Measurements from ENCODE around the gene CDC123. TPM values are rescaled to one million over a fixed set of nuclear protein-coding genes. Genes with fewer than 3 reads are reported as not detected.
"Not testable (repeated sequence)": the region's sequence is repeated elsewhere in the genome, so short reads cannot be mapped to it uniquely, and the experiment has no call there.

The CDC123 gene
- total RNA-seq, 1 experiment from 2014 or later = 191 TPM

DNA sequence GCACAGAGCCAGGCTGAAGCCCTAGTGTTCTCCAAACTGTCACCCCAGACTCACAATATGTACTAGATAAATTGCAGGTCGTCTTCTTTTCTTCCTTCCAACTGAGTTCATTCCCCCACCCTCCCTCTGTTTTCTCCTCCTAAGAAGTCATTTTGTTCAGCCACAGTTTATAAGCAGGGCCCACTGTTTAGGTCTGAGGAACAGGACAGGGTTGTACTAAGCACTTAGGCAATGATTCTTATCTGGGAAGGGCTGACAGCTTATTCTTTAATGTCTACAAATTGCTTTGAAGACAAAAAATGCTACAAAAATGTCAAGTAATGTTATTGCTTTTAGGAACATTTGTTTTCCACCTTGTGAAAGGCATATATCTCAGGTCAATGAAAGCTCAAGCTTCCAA is 59.1 kb downstream of the CDC123 start:
- in situ Hi-C loops (cut with HindIII; ENCODE audit: low pct_unique_long_range_greater_than_20kb, low sequenced_read_pairs) = loop anchor here (25.0 kb wide), 1 partner anchor 457 kb away; no protein-coding TSS in a partner anchor
- DNase-seq (ENCODE audit: low read depth) = no peak

DNA sequence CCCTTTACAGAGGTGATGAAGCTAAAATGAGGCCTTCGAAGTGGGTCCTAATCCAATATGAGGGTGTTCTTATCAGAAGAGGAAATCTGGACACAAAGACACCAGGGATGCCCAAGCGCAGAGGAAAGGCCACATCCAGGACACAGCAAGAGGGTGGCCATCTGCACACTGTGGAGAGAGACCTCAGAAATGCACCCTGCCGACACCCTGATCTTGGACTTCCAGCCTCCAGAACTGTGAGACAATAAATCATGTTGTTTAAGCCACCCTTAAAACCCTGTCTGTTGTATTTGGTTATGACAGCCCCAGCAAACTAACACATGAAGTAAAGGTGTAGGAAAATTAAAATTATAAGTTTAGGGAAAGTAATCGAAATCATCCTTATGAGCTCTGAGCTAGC is 64.0 kb downstream of the CDC123 start:
- no peak for DNase-seq (ENCODE audit: low read depth)
- in situ Hi-C loops (cut with HindIII; ENCODE audit: low pct_unique_long_range_greater_than_20kb, low sequenced_read_pairs) = loop anchor here (25.0 kb wide), 1 partner anchor 452 kb away; no protein-coding TSS in a partner anchor

DNA sequence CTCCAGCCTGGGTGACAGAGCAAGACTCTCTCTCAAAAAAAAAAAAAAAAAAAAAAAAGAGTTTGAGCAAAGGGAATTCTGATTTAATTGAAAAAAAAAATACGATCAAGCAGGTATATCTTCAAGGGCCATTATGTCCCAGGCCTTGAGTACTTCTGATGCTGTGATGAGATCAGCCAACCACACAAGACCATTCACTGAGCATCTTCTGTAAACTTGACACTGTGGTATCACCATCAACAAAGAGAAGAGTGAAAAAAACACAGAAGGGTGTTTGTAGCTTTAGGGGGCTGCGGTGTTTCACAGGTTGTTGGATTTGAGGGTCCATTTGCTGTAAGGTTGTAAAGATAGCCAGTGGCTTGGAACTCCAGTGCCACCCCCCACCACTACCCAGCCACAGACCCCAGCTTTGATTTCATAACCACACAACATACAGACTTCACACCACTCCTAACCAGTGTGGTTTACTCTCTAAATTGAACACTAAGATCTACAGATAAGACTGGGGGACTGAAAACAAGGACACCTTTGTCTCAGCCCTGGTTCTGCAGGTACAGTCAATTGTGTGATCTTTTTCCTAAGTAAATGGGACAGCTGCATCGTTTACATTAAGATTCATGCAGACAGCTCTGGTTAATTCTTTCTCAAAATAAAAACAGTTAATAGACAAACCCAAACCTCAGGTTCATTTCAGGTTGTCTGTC is 66.4 kb downstream of the CDC123 start:
- in situ Hi-C loops (cut with HindIII; ENCODE audit: low pct_unique_long_range_greater_than_20kb, low sequenced_read_pairs) = loop anchor here (25.0 kb wide), 1 partner anchor 450 kb away; no protein-coding TSS in a partner anchor
- DNase-seq (ENCODE audit: low read depth) = peak; percentile 66

DNA sequence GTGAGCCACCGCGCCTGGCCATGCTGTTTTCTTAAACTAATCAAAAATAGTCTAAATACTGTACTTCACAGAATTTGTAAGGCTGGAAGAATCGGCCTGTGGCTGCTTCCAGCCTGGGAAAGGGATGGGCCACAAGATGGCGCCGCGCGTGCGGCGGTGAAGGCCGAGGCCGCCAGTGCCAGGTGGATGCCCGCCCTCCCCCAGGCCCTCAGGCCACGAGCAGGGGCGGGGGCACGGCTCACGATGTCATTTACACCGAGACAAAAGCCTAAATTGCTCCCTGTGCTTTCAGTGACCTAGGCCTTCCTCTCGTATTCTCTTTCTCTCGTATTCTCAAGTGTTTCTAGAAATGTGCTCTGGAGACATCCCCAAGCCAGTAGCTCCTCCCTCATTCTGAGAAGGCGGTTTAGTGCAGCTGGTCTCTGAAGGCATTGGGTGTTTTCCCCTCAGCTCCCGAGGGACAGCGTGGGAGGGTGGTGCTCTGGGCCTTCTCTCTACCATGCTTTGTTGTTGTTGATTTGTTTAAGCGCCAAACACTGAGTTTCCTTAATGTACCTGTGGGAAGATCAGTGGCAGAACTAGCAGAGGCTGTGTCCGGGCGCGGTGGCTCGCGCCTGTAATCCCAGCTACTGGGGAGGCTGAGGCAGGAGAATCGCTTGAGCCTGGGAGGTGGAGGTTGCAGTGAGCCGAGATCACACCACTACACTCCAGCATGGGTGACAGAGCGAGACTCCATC is 68.4 kb downstream of the CDC123 start:
- peak; percentile 88 for DNase-seq (ENCODE audit: low read depth)
- in situ Hi-C loops (cut with HindIII; ENCODE audit: low pct_unique_long_range_greater_than_20kb, low sequenced_read_pairs) = loop anchor here (25.0 kb wide), 1 partner anchor 448 kb away; no protein-coding TSS in a partner anchor

DNA sequence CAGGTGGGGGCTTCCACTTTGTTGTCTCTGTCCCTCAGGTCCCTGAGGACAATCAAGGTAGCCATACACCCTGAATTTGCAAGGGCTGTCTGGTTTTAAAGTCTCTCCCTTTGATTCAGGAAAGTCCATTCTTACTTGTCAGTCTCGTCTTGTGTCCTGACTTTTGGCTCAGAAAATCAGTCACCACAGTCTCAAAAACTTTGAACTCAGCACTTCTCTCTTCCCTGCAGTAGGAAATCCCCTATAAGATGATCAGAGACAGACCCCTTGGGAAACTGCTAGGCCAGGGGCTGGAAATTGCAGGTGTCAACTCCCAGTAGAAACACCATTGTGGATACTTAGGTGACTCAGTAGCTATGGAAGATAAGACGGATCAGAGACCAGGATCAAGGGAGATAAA is 73.1 kb downstream of the CDC123 start:
- no peak for DNase-seq (ENCODE audit: low read depth)
- in situ Hi-C loops (cut with HindIII; ENCODE audit: low pct_unique_long_range_greater_than_20kb, low sequenced_read_pairs) = loop anchor here (25.0 kb wide), 1 partner anchor 443 kb away; no protein-coding TSS in a partner anchor

DNA sequence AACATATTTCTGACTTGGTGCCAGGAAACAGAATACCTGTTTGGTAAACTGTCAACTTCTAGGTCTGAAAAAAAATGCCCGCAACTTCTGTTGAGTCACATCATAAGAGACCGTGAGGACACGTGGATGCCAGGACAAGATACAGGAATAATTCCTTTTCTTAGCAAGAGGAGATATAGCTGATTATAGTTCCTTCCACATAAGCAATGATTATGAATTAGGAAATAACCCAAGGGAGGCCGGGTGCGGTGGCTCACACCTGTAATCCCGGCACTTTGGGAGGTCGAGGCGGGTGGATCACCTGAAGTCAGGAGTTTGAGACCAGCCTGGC is 75.2 kb downstream of the CDC123 start:
- in situ Hi-C loops (cut with HindIII; ENCODE audit: low pct_unique_long_range_greater_than_20kb, low sequenced_read_pairs) = loop anchor here (25.0 kb wide), 1 partner anchor 441 kb away; no protein-coding TSS in a partner anchor

DNA sequence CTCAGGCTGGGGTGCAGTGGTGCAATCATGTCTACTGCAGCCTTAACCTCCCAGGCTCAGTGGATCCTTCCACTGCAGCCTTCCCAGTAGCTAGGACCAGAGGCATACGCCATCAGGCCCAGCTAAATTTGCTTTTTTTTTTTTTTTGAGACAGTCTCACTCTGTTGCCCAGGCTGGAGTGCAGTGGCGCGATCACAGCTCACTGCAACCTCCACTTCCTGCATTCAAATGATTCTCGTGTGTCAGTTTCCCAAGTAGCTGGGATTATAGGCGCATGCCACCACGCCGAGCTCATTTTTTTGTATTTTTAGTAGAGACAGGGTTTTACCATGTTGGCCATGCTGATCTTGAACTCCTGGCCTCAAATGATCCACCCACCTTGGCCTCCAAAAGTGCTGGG is 81.9 kb downstream of the CDC123 start:
- in situ Hi-C loops (cut with HindIII; ENCODE audit: low pct_unique_long_range_greater_than_20kb, low sequenced_read_pairs); DNase-seq (ENCODE audit: low read depth): not testable (repeated sequence)

More for the DNA sequence above, 75.2 kb downstream of the CDC123 start:
- no peak for DNase-seq (ENCODE audit: low read depth)

DNA sequence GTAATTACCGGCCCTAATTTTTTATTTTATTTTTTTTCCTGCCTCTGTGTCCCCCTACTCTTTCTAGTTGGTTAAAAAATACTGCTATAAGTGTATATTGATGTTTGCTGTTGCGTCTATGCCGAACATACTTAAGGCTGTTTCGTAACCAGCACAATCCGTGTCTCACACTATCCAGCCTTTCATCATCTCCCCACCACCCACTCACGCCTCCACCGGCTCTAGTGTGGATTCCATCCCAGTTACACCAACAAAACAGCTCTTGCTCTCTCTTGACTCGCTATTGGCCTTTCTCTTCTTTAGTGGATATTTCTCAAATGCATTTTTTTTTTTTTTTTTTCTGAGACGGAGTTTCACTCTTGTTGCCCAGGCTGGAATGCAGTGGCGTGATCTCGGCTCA is 83.3 kb downstream of the CDC123 start:
- in situ Hi-C loops (cut with HindIII; ENCODE audit: low pct_unique_long_range_greater_than_20kb, low sequenced_read_pairs) = no loop called here
- DNase-seq (ENCODE audit: low read depth) = no peak

DNA sequence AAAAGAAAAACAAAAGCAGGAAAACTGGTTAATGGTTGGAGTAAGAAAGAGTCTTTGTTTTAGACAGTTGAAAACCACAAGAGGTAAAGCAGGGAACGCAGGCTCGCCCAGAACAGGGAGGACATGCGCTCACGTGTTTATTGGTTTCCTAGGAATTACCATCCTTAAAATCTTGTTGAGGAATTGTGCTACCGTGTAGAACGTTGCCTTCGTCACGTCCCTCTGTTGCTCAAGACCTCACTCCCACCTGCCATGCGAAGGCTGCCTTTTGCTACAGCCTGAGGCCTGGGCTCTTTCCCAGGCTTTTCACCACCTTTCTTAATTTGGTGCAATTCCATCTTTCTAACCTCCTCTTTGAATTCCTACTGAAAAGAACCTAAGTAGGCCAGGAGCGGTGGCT is 91.8 kb downstream of the CDC123 start:
- in situ Hi-C loops (cut with HindIII; ENCODE audit: low pct_unique_long_range_greater_than_20kb, low sequenced_read_pairs) = no loop called here
- DNase-seq (ENCODE audit: low read depth) = no peak

DNA sequence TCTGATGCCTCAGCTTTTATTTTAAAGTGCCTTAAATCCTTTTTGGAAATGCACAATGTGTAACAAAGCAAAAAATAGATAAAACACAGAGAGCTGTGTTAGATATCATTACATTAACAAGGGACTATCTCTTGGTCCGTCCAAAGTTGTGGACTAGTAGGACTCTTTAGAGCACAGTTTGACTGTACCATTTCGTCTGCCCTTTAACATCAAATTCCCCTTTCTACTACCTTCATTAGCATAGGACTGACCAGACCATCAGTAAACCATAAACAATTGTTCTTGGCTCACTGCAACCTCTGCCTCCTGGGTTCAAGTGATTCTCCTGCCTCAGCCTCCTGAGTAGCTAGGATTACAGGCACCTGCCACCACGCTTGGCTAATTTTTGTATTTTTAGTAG is 101.8 kb downstream of the CDC123 start:
- DNase-seq (ENCODE audit: low read depth); in situ Hi-C loops (cut with HindIII; ENCODE audit: low pct_unique_long_range_greater_than_20kb, low sequenced_read_pairs): not testable (repeated sequence)

DNA sequence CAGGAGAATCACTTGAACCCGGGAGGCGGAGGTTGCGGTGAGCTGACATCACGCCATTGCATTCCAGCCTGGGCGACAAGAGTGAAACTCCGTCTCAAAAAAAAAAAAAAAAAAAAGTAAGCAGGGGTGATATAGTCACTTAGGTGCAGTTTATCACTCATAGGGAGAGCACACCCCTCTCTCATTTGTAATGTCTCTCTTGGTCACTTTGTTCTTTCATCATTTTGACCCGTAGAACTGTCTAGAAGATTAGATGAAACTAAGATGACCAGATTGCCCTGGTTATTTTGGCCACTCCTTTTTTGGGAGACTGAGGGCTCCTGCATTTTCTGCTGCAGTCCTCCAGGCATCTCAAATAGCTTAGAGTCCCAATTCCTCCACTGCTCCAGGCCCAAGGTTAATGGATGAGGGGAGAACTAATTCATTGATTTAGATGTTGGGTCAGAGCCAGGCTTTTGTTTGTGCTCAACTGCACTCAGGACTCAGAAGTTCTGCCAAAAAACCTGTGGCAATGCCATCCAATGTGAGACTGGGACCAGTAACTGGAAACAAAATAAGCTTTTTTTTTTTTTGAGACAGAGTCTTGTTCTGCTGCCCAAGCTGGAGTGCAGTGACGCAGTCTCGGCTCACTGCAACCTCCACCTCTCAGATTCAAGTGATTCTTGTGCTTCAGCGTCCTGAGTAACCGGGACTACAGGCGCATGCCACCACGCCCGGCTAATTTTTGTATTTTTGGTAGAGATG is 103.4 kb downstream of the CDC123 start:
- in situ Hi-C loops (cut with HindIII; ENCODE audit: low pct_unique_long_range_greater_than_20kb, low sequenced_read_pairs) = no loop called here
- no peak for DNase-seq (ENCODE audit: low read depth)

Other genes with a start within 250 kb of the CDC123 start
- gene UPF2, start 153.4 kb upstream of the CDC123 start, total RNA-seq (2014; rRNA removed; shearing (Covaris generic); ENCODE audit: low replicate concordance) = 5.7 and 7.9 TPM in 2 replicates
- 26.0 and 27.8 TPM in 2 replicates for gene DHTKD1, start 127.2 kb upstream of the CDC123 start, total RNA-seq (2014; rRNA removed; shearing (Covaris generic); ENCODE audit: low replicate concordance)
- gene SEC61A2, start 66.5 kb upstream of the CDC123 start, total RNA-seq (2014; rRNA removed; shearing (Covaris generic); ENCODE audit: low replicate concordance) = 12.2 and 13.6 TPM in 2 replicates
- gene NUDT5, start 297 bp upstream of the CDC123 start, total RNA-seq (2014; rRNA removed; shearing (Covaris generic); ENCODE audit: low replicate concordance) = 157 and 168 TPM in 2 replicates
- 11.0 and 11.7 TPM in 2 replicates for gene CAMK1D, start 153.4 kb downstream of the CDC123 start, total RNA-seq (2014; rRNA removed; shearing (Covaris generic); ENCODE audit: low replicate concordance)